Left forelimb (tissue), 1 donor: ENCODE measurements around the gene NEUROD4.
"Not testable (repeated sequence)": the region's sequence is repeated elsewhere in the genome, so short reads cannot be mapped to it uniquely, and the experiment has no call there.

ENCODE experiments used
- DNase-seq: peaks from one replicate; pipeline ENCODE4 v3.0.0-alpha.2; 2018; ENCODE audit warnings: low spot score

The NEUROD4 gene, protein sequence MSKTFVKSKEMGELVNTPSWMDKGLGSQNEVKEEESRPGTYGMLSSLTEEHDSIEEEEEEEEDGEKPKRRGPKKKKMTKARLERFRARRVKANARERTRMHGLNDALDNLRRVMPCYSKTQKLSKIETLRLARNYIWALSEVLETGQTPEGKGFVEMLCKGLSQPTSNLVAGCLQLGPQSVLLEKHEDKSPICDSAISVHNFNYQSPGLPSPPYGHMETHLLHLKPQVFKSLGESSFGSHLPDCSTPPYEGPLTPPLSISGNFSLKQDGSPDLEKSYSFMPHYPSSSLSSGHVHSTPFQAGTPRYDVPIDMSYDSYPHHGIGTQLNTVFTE

GRCh38 chr12:55019784-55020183 is at the start of gene NEUROD4:
NEUROD4 (plus strand) TSS chr12:55019974; CDS start chr12:55026440, 6,466 bp downstream.
- DNase-seq, result peak; percentile 75

DNA sequence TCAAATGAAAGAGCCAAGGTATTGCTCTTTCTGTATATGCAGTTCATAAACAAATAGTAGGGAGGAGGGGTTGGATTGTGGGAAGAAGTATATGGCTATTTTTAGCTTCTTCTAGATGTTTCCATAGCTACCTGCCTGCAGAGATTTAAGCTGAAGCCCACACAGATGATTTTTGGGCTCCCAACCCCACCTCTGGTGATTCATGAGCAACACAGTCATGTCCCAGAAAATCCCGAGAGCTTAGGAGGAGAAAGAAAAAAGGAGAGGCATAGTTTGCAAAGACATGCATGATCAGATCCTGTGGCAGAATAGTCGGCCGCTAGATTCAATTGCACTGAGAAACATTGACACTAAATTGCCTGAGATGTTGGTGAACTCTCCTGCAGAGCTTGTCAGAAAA is 49.0 kb upstream of the NEUROD4 start:
- no peak for DNase-seq

DNA sequence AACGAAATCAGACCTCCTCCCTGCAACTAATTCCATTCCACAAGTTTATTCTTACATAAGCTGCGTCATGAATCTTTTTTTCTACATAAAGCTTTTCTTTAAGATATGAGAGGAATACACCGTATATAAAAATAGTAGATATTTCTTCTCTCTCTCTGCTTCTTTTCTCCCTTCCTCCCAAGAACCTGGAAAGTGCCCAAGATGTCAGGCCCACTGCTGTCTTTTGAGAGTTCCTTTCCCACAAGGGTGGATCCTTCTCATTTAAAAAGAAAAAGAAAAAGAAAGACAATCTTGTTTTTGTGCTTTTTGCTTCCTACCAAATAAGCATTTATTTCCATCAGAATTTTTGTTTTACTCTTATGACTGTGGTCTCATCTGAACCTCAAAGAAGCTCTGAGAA is 46.2 kb upstream of the NEUROD4 start:
- DNase-seq, result no peak

DNA sequence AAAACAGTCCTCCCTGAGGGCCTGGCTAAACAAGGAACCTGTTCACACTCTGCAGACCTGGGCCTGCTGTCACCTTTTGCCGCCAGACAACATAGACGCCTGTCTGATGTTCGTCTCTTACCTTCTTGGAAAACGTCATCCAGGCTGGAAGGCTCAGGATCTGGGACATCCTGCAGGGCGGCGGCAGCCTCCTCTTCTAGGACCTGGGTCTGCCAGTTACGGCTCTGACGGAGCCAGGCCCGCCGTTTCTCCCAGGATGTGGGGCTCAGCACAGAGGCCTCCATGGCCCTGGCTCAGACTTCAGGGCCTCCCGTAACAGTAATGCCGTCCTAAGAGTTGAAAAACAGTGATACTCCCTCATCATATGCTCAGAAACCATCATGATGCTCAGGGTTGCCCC is 45.5 kb upstream of the NEUROD4 start:
- DNase-seq, result no peak

DNA sequence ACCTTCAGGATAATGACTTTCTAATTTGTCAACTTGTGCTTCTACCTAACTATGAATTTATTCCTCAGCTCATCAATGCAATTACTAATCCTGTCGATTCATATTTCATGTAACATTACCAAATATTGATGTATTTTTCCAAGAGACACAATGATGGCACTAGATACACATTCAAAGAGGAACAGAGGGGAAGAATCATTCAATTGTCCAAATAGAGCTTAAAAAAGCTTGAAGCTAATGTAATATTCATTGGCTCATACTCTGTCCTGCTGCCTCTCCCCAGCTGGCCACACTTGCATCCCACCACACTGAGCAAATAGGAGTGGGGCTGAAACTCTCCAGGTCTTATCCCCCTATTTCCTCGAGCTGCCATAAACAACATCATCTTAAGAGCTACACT is 44.5 kb upstream of the NEUROD4 start:
- no peak for DNase-seq

DNA sequence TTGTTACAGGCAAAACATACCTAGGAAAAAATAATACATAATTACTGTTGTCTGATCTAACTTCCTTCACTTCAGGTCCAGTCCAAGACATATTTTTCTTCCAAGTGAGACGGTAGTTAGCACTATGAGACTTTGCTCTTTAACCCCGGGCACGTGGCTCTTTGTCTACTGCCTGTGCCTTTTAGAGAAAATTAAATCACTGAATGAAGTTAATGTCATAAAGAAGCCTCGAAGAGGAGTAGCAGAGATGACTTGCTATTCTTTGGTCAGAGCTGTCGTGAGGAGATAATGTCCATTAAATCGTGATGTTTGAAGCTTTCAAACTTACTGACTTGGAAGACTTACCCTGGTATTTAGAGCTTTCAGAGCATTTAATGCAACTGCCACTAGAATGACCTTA is 43.9 kb upstream of the NEUROD4 start:
- DNase-seq, result no peak

- DNase-seq, result no peak
Measured at GRCh38 chr12:54977155-54977554, 42.6 kb upstream of the NEUROD4 start.

- DNase-seq, result no peak
Measured at GRCh38 chr12:54977857-54978256, 41.9 kb upstream of the NEUROD4 start.

- no peak for DNase-seq
Measured at GRCh38 chr12:54980341-54980740, 39.4 kb upstream of the NEUROD4 start.

DNA sequence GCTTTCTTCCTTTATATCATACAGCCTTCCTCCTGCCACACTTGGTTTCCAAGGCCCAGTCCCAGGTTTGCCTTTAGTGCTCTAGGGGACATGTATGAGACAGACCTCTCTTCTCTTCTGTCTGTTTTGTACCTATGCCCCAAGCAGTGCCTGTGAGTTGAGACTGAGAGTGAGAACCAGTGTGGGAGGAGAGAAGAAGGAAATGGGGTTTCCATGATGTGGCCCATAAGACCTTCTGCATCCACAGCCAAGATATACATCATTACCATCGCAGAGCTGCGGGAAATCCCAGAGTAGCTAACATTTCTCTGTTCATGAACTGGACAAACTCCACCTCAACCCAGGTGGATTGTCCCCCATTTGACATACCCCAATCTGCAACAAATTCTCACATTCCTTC is 38.0 kb upstream of the NEUROD4 start:
- DNase-seq, result no peak

- no peak for DNase-seq
Measured at GRCh38 chr12:54983536-54984101, 36.2 kb upstream of the NEUROD4 start.

GRCh38 chr12:54984658-54985376 is 35.0 kb upstream of the NEUROD4 start, which contains the start of gene TESPA1:
TESPA1 (minus strand) TSS chr12:54984762; CDS start chr12:54974562, 10,200 bp downstream.
- no peak for DNase-seq

DNA sequence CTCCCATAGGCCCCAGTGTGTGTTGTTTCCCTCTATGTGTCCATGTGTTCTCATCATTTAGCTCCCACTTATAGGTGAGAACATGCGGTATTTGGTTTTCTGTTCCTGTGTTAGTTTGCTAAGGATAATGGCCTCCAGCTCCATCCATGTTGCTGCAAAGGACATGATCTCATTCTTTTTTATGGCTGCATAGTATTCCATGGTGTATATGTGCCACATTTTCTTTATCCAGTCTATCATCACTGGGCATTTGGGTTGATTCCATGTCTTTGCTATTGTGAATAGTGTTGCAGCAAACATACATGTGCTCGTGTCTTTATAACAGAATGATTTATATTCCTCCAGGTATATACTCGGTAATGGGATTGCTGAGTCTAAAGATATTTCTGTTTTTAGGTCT is 33.0 kb upstream of the NEUROD4 start:
- DNase-seq, result not testable (repeated sequence)

- no peak for DNase-seq
Measured at GRCh38 chr12:54987611-54988231, 32.1 kb upstream of the NEUROD4 start.

DNA sequence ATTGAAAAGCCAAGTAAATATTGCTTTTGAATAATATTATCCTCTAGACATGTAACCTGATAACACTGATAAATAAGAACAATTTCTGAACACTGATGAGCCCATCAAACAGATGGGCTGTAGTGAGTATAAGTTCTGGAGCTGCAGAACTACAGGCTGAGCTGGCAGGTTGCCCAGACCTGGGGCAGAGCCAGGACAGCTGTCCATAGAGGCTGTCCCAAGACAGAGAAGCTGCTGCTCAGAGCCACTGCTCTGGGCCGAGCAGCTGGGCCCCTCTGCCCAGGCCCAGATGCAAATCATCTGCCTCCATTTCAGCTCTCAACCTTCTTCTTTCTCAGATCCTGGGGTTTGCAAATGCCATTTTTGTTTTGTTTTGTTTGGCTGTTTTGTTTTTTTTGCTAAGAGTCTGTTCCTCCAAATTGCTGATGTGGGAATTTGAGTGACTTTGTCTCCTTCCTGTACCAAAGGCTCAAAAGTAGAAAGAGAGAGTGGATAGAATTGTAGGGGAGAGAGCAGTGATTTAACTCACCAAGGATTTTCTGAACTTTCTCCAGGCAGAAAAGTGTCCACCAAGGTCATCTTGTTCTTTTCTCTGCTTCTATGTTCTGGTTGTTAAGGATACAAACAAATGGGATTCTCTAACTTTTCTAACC is 31.2 kb upstream of the NEUROD4 start:
- peak; percentile 88 for DNase-seq

GRCh38 chr12:54989829-54990228 is 29.9 kb upstream of the NEUROD4 start:
- no peak for DNase-seq

DNA sequence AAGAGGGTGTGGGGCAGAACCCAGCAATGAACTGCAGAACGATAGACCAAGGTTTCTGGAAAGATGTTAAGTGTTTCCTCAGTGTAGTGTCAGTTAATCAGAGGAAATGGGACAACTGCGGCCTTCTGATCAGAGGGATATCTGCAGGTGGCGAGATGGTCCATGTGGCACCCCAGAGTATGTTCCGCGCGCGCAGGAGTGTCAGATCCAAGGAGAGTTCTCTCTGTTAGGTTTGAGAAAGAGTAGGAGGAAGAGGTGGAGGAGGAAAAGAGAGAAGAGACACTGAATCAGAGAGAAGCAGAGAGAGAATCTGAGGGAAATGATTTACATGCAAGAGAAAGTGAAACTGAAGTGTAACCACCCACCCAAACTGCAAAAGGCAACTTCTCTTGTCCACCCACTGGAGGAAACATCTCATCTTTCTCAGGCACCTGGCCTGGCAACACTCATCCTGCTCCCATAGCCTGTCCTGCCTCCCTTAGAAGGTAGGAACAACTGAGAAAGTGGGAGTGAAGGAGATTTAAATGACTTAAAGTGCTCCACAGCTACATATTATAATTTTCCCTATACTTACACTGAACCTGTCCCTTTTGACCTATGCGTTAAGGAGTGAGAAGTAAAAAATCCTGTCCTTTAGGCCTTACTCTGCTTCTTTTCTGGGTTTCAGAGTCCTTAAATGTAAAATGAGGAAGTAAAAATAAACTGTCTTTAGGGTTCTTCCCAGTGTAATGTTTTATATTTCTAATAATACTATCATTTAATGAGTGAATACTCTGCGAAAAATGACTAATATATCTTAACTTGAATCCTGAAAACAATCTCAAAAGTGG is 28.4 kb upstream of the NEUROD4 start:
- no peak for DNase-seq

DNA sequence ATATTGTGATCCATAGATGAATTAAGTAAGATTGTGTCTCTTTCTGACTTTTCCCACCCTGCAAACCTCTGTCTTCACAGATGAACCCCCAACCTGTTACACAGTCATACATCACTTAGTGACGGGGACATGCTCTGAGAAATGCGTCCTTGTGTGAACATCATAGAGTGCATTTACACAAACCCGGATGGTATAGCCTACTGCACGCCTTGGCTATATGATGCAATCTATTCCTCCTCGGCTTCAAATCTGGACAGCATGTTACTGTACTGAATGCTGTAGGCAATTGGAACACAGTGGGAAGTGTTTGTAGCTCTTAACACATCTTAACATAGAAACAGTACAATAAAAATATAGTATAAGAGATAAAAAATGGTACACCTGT is 27.8 kb upstream of the NEUROD4 start:
- no peak for DNase-seq

- DNase-seq, result no peak
Measured at GRCh38 chr12:54993181-54993835, 26.5 kb upstream of the NEUROD4 start.

- DNase-seq, result no peak
Measured at GRCh38 chr12:54996205-54996604, 23.6 kb upstream of the NEUROD4 start.
